CD8-positive, alpha-beta memory T cell (primary cell): ENCODE data around the gene TNP2. TPM values are rescaled to one million over a fixed set of nuclear protein-coding genes. Genes with fewer than 3 reads are reported as not detected.

Experiments
- CTCF ChIA-PET: fragments of 350-600 bp; sonication (Branson Sonifier 250); formaldehyde crosslinking; loops from one replicate; lab custom pipeline; 2021; ENCODE audit warnings: antibody characterized with exemption; lab: Charles Lee
- POLR2A ChIA-PET: fragments of 350-600 bp; sonication (Branson Sonifier 250); formaldehyde crosslinking; loops from one replicate; lab custom pipeline; 2021; ENCODE audit warnings: antibody characterized with exemption; lab: Charles Lee
- DNase-seq, 5 donors: peaks; one replicate each; pipeline versions ENCODE4 v3.0.0 to v3.0.0-alpha.2; 2020 to 2022; ENCODE audit warnings: mixed read lengths in 1 of 5
- H3K27ac ChIP-seq: one replicate; pipeline ENCODE4 v1.7.0; 2013; ENCODE audit warnings: low read depth, mild to moderate bottlenecking, low read length, moderate library complexity
- H3K27me3 ChIP-seq: 2 replicates; pipeline ENCODE4 v1.7.0; 2013; ENCODE audit warnings: low read length, mild to moderate bottlenecking; ENCODE audit not compliant: insufficient read depth, poor library complexity, severe bottlenecking
- H3K36me3 ChIP-seq: 2 replicates; pipeline ENCODE4 v1.7.0; 2013; ENCODE audit warnings: mild to moderate bottlenecking, low read length, moderate library complexity; ENCODE audit not compliant: insufficient read depth
- H3K4me1 ChIP-seq: 2 replicates; pipeline ENCODE4 v1.7.0; 2013; ENCODE audit warnings: mild to moderate bottlenecking, low read length, moderate library complexity; ENCODE audit not compliant: insufficient read depth
- H3K4me3 ChIP-seq: 2 replicates; pipeline ENCODE4 v1.7.0; 2013; ENCODE audit warnings: mild to moderate bottlenecking, low read length
- H3K9me3 ChIP-seq: 2 replicates; pipeline ENCODE4 v1.7.0; 2013; ENCODE audit warnings: mild to moderate bottlenecking, low read length
- H3K27ac Mint-ChIP-seq, 8 donors: one replicate each; pipeline ENCODE4 v1.8.0; 2020 to 2021; ENCODE audit warnings: mixed read lengths in 8 of 8, mild to moderate bottlenecking in 6 of 8, inconsistent platforms in 3 of 8, moderate library complexity in 3 of 8
- H3K27me3 Mint-ChIP-seq, 2 donors: one replicate each; pipeline ENCODE4 v1.8.0; 2020 to 2021; ENCODE audit warnings: mixed read lengths in 2 of 2, mild to moderate bottlenecking in 1 of 2, moderate library complexity in 1 of 2
- H3K36me3 Mint-ChIP-seq, 3 donors: one replicate each; pipeline ENCODE4 v1.8.0; 2020 to 2021; ENCODE audit warnings: mixed read lengths in 3 of 3, inconsistent platforms in 1 of 3, mild to moderate bottlenecking in 1 of 3
- H3K4me1 Mint-ChIP-seq, 3 donors: one replicate each; pipeline ENCODE4 v1.8.0; 2020 to 2021; ENCODE audit warnings: mixed read lengths in 3 of 3, inconsistent platforms in 1 of 3, mild to moderate bottlenecking in 1 of 3
- H3K4me3 Mint-ChIP-seq, 7 donors: one replicate each; pipeline ENCODE4 v1.8.0; 2020 to 2021; ENCODE audit warnings: mixed read lengths in 7 of 7, mild to moderate bottlenecking in 6 of 7, moderate library complexity in 4 of 7, inconsistent platforms in 2 of 7
- H3K9me3 Mint-ChIP-seq, 5 donors: one replicate each; pipeline ENCODE4 v1.8.0; 2020 to 2022; ENCODE audit warnings: mixed read lengths in 5 of 5, mild to moderate bottlenecking in 3 of 5, moderate library complexity in 2 of 5, inconsistent platforms in 1 of 5
- polyA plus RNA-seq: library from polyadenylated mRNA; unstranded; fragments of 300-500 nt; fragmentation: Illumina TruSeq; gene quantifications from one replicate; pipeline ENCODE4 v1.2.3, GENCODE V29; 2021
- total RNA-seq, 2 experiments: library from RNA; stranded (reverse); gene quantifications; one replicate each; pipeline ENCODE4 v1.2.3, GENCODE V29; 2021

Gene TNP2
- total and polyA plus RNA-seq, 3 experiments from 2014 or later, result not detected

GRCh38 chr16:11278681-11279628 is 9.8 kb upstream of the TNP2 start:
- H3K36me3 ChIP-seq, result no peaks in the 10 kb centered on the region
- no peak for DNase-seq
- no peaks in the 10 kb centered on the region for H3K4me1 ChIP-seq
- no peak overlapping the region for H3K27ac Mint-ChIP-seq
- no peak overlapping the region for H3K4me3 ChIP-seq
- ChIA-PET POLR2A (no interaction called here), CTCF (interaction anchor here (1.1 to 1.3 kb wide), 2 partner anchors 17 to 79 kb away, joined by 3 to 4 read pairs; no protein-coding TSS in a partner anchor)
- no peaks in the 10 kb centered on the region for H3K9me3 ChIP-seq
- no peaks in the 10 kb centered on the region for H3K4me1 Mint-ChIP-seq
- peaks cover 9 to 13% of the 10 kb centered on the region in 2 donors for H3K27me3 Mint-ChIP-seq
- H3K36me3 Mint-ChIP-seq, result no peaks in the 10 kb centered on the region
- H3K4me3 Mint-ChIP-seq, result no peak overlapping the region
- H3K27me3 ChIP-seq, result no peaks in the 10 kb centered on the region
- no peak overlapping the region for H3K27ac ChIP-seq
- H3K9me3 Mint-ChIP-seq, result no peaks in the 10 kb centered on the region

DNA sequence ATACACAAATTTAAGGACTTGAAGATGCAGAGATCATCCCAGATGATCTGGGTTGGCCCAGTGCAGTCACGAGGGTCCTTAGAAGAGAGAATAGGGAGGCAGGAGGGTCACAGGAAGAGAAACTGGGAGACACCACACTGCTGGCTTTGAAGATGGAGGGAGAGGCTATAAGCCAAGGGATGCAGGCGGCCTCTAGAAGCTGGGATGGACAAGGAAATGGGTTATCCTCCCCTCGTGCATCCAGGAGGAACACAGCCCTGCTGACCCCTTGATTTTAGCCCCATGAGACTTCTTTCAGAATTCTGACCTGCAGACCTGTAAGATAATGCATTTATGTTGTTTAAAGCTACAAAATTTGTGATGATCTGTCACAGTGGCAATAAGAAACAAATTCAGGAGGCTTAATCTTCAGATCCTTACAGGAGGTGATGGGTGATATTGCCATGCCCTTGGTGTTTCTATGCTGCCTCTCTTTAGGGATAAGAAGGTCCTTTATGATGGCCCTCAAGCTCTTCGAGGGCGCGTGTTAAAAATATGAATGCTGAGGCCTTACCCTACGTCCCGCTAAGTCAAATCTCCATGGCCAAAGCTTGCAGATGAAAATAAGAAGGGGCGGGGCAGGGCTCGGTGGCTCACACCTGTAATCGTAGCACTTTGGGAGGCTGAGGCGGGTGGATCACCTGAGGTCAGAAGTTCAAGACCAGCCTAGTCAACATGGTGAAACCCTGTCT is 8.6 kb upstream of the TNP2 start:
- Histone ChIP-seq H3K9me3 (no peaks in the 10 kb centered on the region), H3K4me1 (no peaks in the 10 kb centered on the region), H3K27me3 (no peaks in the 10 kb centered on the region), H3K27ac (no peak overlapping the region), H3K4me3 (no peak overlapping the region), H3K36me3 (no peaks in the 10 kb centered on the region)
- ChIA-PET CTCF (interaction anchor here (1.3 kb wide), 1 partner anchor 16 kb away, joined by 3 read pairs; no protein-coding TSS in a partner anchor), POLR2A (no interaction called here)
- no peak for DNase-seq
- H3K4me1 Mint-ChIP-seq, result no peaks in the 10 kb centered on the region
- H3K27ac Mint-ChIP-seq, result no peak overlapping the region
- no peak overlapping the region for H3K4me3 Mint-ChIP-seq
- H3K27me3 Mint-ChIP-seq, result peaks cover 7 to 9% of the 10 kb centered on the region in 2 donors
- no peaks in the 10 kb centered on the region for H3K36me3 Mint-ChIP-seq
- H3K9me3 Mint-ChIP-seq, result no peaks in the 10 kb centered on the region

- Histone ChIP-seq H3K27me3 (no peaks in the 10 kb centered on the region), H3K9me3 (no peaks in the 10 kb centered on the region), H3K4me3 (no peak overlapping the region), H3K36me3 (no peaks in the 10 kb centered on the region), H3K4me1 (no peaks in the 10 kb centered on the region), H3K27ac (no peak overlapping the region)
- no peak for DNase-seq
- H3K4me1 Mint-ChIP-seq, result no peaks in the 10 kb centered on the region
- POLR2A ChIA-PET, result no interaction called here
- H3K4me3 Mint-ChIP-seq, result no peak overlapping the region
- CTCF ChIA-PET, result interaction anchor here (1.3 kb wide), 2 partner anchors 17 to 19 kb away, joined by 3 read pairs; no protein-coding TSS in a partner anchor
- peaks cover 5 to 7% of the 10 kb centered on the region in 2 donors for H3K27me3 Mint-ChIP-seq
- H3K9me3 Mint-ChIP-seq, result no peaks in the 10 kb centered on the region
- no peak overlapping the region for H3K27ac Mint-ChIP-seq
- H3K36me3 Mint-ChIP-seq, result no peaks in the 10 kb centered on the region
These were observed 7.9 kb upstream of the TNP2 start for GRCh38 chr16:11276896-11277593.

- H3K27me3 Mint-ChIP-seq, result peaks cover 4 to 5% of the 10 kb centered on the region in 2 donors
- POLR2A ChIA-PET, result no interaction called here
These were observed 7.2 kb upstream of the TNP2 start, which contains the start of gene PRM2 for GRCh38 chr16:11276143-11276895. Gene PRM2, minus strand, starts transcription at chr16:11276480. Its CDS starts 110 bp downstream, at chr16:11276370.

GRCh38 chr16:11274964-11275363 is 5.8 kb upstream of the TNP2 start:
- Mint-ChIP-seq H3K4me1 (no peaks in the 10 kb centered on the region), H3K27me3 (peaks cover 5 to 6% of the 10 kb centered on the region in 2 donors), H3K4me3 (no peak overlapping the region), H3K27ac (no peak overlapping the region), H3K36me3 (no peaks in the 10 kb centered on the region), H3K9me3 (no peaks in the 10 kb centered on the region)
- Histone ChIP-seq H3K36me3 (no peaks in the 10 kb centered on the region), H3K27ac (no peak overlapping the region), H3K4me3 (no peak overlapping the region), H3K9me3 (no peaks in the 10 kb centered on the region), H3K4me1 (no peaks in the 10 kb centered on the region), H3K27me3 (no peaks in the 10 kb centered on the region)
- POLR2A ChIA-PET, result no interaction called here
- no peak for DNase-seq
- CTCF ChIA-PET, result no interaction called here

More at GRCh38 chr16:11276143-11276895, 7.2 kb upstream of the TNP2 start, which contains the start of gene PRM2:
- H3K27me3 ChIP-seq, result no peaks in the 10 kb centered on the region
- no peak within 1 kb of the TSS for H3K27ac ChIP-seq
- H3K9me3 Mint-ChIP-seq, result no peaks in the 10 kb centered on the region
- H3K4me1 Mint-ChIP-seq, result no peaks in the 10 kb centered on the region
- no peak within 1 kb of the TSS for H3K27ac Mint-ChIP-seq
- no peak within 1 kb of the TSS for H3K4me3 ChIP-seq
- H3K9me3 ChIP-seq, result no peaks in the 10 kb centered on the region
- H3K36me3 Mint-ChIP-seq, result no peaks in the 10 kb centered on the region
- H3K4me3 Mint-ChIP-seq, result no peak within 1 kb of the TSS
- CTCF ChIA-PET, result interaction anchor here (1.3 kb wide), 2 partner anchors 18 kb away, joined by 3 read pairs; no protein-coding TSS in a partner anchor
- no peaks in the 10 kb centered on the region for H3K4me1 ChIP-seq
- H3K36me3 ChIP-seq, result no peaks in the 10 kb centered on the region
- DNase-seq, result no peak

GRCh38 chr16:11273721-11274324 is 4.7 kb upstream of the TNP2 start:
- CTCF ChIA-PET, result interaction anchor here (1.1 to 1.2 kb wide), 2 partner anchors 15 to 18 kb away, joined by 3 to 4 read pairs; partner anchors contain the start of gene SOCS1
- peak overlapping the region in 1 of 8 donors; percentile 29 for H3K27ac Mint-ChIP-seq
- no peaks in the 10 kb centered on the region for H3K36me3 Mint-ChIP-seq

More at GRCh38 chr16:11273721-11274324, 4.7 kb upstream of the TNP2 start:
- DNase-seq, result no peak
- Mint-ChIP-seq H3K9me3 (no peaks in the 10 kb centered on the region), H3K27me3 (peaks cover 5 to 6% of the 10 kb centered on the region in 2 donors), H3K4me3 (no peak overlapping the region), H3K4me1 (no peaks in the 10 kb centered on the region)
- no peaks in the 10 kb centered on the region for H3K27me3 ChIP-seq
- H3K9me3 ChIP-seq, result no peaks in the 10 kb centered on the region
- H3K4me3 ChIP-seq, result no peak overlapping the region
- H3K27ac ChIP-seq, result no peak overlapping the region
- no peaks in the 10 kb centered on the region for H3K4me1 ChIP-seq
- H3K36me3 ChIP-seq, result no peaks in the 10 kb centered on the region
- POLR2A ChIA-PET, result no interaction called here
